Thyroid gland (tissue), 4 donors: ENCODE data around the gene ACTL10. TPM values are rescaled to one million over a fixed set of nuclear protein-coding genes. Genes with fewer than 3 reads are reported as not detected.

Source experiments
- DNase-seq, 2 donors: peaks; one replicate each; pipeline ENCODE4 v3.0.0-alpha.2; 2019
- H3K27ac ChIP-seq, 3 donors: fragments of 200-600 bp; sonication (generic); 1 replicate in 2 of 3; 2 replicates in 1 of 3; pipeline ENCODE4 v1.5.1; 2016 to 2019; ENCODE audit warnings: mild to moderate bottlenecking in 1 of 3, moderate library complexity in 1 of 3
- H3K27me3 ChIP-seq: fragments of 200-600 bp; sonication (generic); one replicate; pipeline ENCODE4 v1.5.1; 2019
- H3K36me3 ChIP-seq, 2 donors: fragments of 200-600 bp; sonication (generic); one replicate each; pipeline ENCODE4 v1.5.1; 2016 to 2019
- H3K4me1 ChIP-seq, 2 donors: fragments of 200-600 bp; sonication (generic); one replicate each; pipeline ENCODE4 v1.5.1; 2017 to 2019
- H3K4me3 ChIP-seq, 3 donors: fragments of 200-600 bp; sonication (generic); replicated peaks in 1 of 3; 1 replicate in 2 of 3; 2 replicates in 1 of 3; pipeline ENCODE4 v1.5.1; 2016; ENCODE audit warnings: mild to moderate bottlenecking in 1 of 3
- H3K9me3 ChIP-seq: fragments of 200-600 bp; sonication (generic); one replicate; pipeline ENCODE4 v1.5.1; 2017
- POLR2A ChIP-seq, 2 donors: fragments of 450-650 bp; IDR thresholded peaks; one replicate each; pipeline ENCODE4 v1.6.1; 2017; ENCODE audit warnings: antibody characterized with exemption in 2 of 2, mild to moderate bottlenecking in 2 of 2, moderate library complexity in 1 of 2
- WGBS, 2 donors: methylation state at CpG; one replicate each; pipeline ENCODE4 v1.1.5; 2017; 5-methylcytosine and 5-hydroxymethylcytosine counted together
- intact Hi-C: fragments of 100-400 bp; cut with DNase I; formaldehyde crosslinking; loops from one replicate; pipeline ENCODE4 v1.15.1; 2023
- total RNA-seq, 4 donors: library from RNA; depleted of rRNA; stranded (reverse); fragments of >200 nt; gene quantifications; one replicate each; pipeline ENCODE4 v1.2.3, GENCODE V29; 2016
- TF ChIP-seq, protein P1 (sequence below), 6 experiments: fragments of 200-600 bp in 3 of 6; fragments of 450-650 bp in 3 of 6; sonication (generic) in 3 of 6; IDR thresholded peaks; one replicate each; pipeline ENCODE4 v1.5.1; 2016 to 2019; ENCODE audit warnings: antibody characterized with exemption in 6 of 6, mild to moderate bottlenecking in 2 of 6, inconsistent platforms in 1 of 6, moderate library complexity in 1 of 6

The ACTL10 gene
- total RNA-seq, 4 donors from 2014 or later = 2.1 to 3.9 (median 2.6) TPM

DNA sequence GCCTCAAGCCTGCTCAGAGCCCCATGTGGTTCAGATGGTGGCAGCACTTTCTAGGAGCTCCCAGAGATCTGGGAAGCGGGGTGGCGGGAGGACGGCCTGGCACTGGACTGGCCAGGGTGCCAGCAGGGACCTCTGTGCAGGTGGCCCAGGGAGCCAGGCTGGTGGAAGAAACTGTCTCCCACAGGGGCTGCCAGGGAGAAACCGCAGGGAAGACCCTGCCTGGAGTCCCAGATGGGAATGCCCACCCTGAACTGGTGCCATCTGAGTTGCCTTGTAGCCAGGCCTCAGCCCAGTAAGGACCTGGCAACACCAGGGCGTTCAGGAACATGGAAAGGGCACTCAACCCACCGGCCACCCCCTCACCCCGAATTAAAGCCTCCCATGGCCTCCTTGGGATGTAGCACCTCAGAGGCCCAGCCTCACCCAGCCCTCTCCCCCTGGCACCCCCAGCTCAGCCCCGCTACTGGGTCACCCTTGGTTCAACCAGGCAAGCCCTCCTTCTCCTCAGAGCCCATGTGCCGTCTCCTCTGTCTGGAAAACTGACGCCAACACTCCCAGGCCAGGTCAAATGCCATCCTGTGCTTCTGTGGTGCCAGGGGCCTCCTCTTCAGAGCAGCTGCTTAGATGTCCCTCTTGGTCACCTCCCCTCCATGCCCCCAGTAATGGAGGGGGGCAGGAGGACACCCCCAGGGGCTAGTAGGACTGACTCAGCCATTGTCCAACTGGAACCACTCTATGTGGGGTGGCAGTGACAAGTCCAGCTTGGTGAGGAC is 10.5 kb upstream of the ACTL10 start:
- no peak overlapping the region for H3K27ac ChIP-seq
- TF ChIP-seq, protein P1, sequence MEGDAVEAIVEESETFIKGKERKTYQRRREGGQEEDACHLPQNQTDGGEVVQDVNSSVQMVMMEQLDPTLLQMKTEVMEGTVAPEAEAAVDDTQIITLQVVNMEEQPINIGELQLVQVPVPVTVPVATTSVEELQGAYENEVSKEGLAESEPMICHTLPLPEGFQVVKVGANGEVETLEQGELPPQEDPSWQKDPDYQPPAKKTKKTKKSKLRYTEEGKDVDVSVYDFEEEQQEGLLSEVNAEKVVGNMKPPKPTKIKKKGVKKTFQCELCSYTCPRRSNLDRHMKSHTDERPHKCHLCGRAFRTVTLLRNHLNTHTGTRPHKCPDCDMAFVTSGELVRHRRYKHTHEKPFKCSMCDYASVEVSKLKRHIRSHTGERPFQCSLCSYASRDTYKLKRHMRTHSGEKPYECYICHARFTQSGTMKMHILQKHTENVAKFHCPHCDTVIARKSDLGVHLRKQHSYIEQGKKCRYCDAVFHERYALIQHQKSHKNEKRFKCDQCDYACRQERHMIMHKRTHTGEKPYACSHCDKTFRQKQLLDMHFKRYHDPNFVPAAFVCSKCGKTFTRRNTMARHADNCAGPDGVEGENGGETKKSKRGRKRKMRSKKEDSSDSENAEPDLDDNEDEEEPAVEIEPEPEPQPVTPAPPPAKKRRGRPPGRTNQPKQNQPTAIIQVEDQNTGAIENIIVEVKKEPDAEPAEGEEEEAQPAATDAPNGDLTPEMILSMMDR (IDR thresholded peaks at IDR 0.05) = no peak
- TF ChIP-seq POLR2A (IDR thresholded peaks at IDR 0.05) = no peak
- H3K4me1 ChIP-seq = peaks cover 3 to 8% of the 10 kb centered on the region in 2 donors
- no peaks in the 10 kb centered on the region for H3K27me3 ChIP-seq
- H3K4me3 ChIP-seq = no peak overlapping the region
- WGBS, 2 donors = 89 to 97% methylated on average over 3 to 6 of the region's 10 CpGs
- H3K36me3 ChIP-seq = peaks cover 12 to 17% of the 10 kb centered on the region in 2 donors
- no peaks in the 10 kb centered on the region for H3K9me3 ChIP-seq
- intact Hi-C loops = no loop called here
- no peak for DNase-seq

- Histone ChIP-seq H3K4me3 (no peak overlapping the region), H3K36me3 (peaks cover 12 to 17% of the 10 kb centered on the region in 2 donors), H3K9me3 (no peaks in the 10 kb centered on the region), H3K4me1 (peaks cover 3 to 8% of the 10 kb centered on the region in 2 donors), H3K27ac (no peak overlapping the region), H3K27me3 (no peaks in the 10 kb centered on the region)
- DNase-seq = no peak
- intact Hi-C loops = no loop called here
- 96% methylated on average over 12 to 15 of the region's 17 CpGs for WGBS, 2 donors
- no peak for TF ChIP-seq POLR2A (IDR thresholded peaks at IDR 0.05)
- TF ChIP-seq, protein P1 (IDR thresholded peaks at IDR 0.05) = no peak
Measured at GRCh38 chr20:33656783-33657703, 9.7 kb upstream of the ACTL10 start.

- H3K9me3 ChIP-seq = no peaks in the 10 kb centered on the region
- DNase-seq = no peak
- peaks cover 3 to 9% of the 10 kb centered on the region in 2 donors for H3K4me1 ChIP-seq
- H3K27me3 ChIP-seq = no peaks in the 10 kb centered on the region
- no peak overlapping the region for H3K4me3 ChIP-seq
- intact Hi-C loops = no loop called here
- TF ChIP-seq, protein P1 (IDR thresholded peaks at IDR 0.05) = no peak
- peak in 1 of 2 donors; percentile 13 for TF ChIP-seq POLR2A (IDR thresholded peaks at IDR 0.05)
- H3K27ac ChIP-seq = no peak overlapping the region
- H3K36me3 ChIP-seq = peaks cover 12 to 17% of the 10 kb centered on the region in 2 donors
- WGBS, 2 donors = 96 to 100% methylated on average over 5 to 8 of the region's 12 CpGs
Measured at GRCh38 chr20:33657704-33658095, 9.0 kb upstream of the ACTL10 start.

DNA sequence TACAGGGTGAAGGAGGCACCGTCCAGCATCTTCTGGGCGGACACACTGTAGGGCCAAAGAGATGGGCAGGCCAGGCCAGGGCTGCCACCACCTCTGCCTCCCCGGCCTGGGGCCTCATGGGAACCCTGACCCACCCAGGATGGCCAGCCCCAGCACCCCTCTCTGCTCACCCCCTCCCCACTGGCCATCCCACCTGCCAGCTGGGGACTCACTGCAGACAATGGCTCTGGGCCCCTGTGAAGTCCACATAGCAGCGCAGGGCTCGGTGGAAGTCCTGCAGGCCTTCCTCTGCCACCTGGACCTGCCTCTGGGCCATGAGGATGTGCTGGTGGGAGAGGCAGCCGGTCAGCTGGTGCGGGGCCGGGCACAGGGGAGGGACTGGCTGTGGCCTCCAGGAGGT is 8.2 kb upstream of the ACTL10 start:
- intact Hi-C loops = no loop called here
- peaks cover 12 to 17% of the 10 kb centered on the region in 2 donors for H3K36me3 ChIP-seq
- no peaks in the 10 kb centered on the region for H3K27me3 ChIP-seq
- DNase-seq = no peak
- H3K4me3 ChIP-seq = no peak overlapping the region
- TF ChIP-seq, protein P1 (IDR thresholded peaks at IDR 0.05) = no peak
- no peak for TF ChIP-seq POLR2A (IDR thresholded peaks at IDR 0.05)
- no peaks in the 10 kb centered on the region for H3K9me3 ChIP-seq
- peaks cover 6 to 9% of the 10 kb centered on the region in 2 donors for H3K4me1 ChIP-seq
- no peak overlapping the region for H3K27ac ChIP-seq
- WGBS, 2 donors = 95 to 100% methylated on average over 4 to 8 of the region's 8 CpGs
